GM19193 (cell line): ENCODE data around the gene COL23A1.

Source experiments
- POLR2A ChIP-seq: IDR thresholded peaks from 4 replicates; pipeline ENCODE4 v1.6.1; 2011; ENCODE audit not compliant: insufficient read depth, insufficient read length; ENCODE audit errors: extremely low read depth

Gene COL23A1

GRCh38 chr5:178304761-178305645 lies 285.2 kb downstream of the COL23A1 start:
- no peak for TF ChIP-seq POLR2A

GRCh38 chr5:178304016-178304415 lies 286.2 kb downstream of the COL23A1 start:
- no peak for TF ChIP-seq POLR2A

- TF ChIP-seq POLR2A = no peak
These were observed 288.6 kb downstream of the COL23A1 start for GRCh38 chr5:178301641-178302040.

GRCh38 chr5:178298283-178298807 lies 291.8 kb downstream of the COL23A1 start:
- no peak for TF ChIP-seq POLR2A

GRCh38 chr5:178297751-178298150 lies 292.4 kb downstream of the COL23A1 start:
- TF ChIP-seq POLR2A = no peak

- no peak for TF ChIP-seq POLR2A
These were observed 294.1 kb downstream of the COL23A1 start for GRCh38 chr5:178296066-178296465.

- no peak for TF ChIP-seq POLR2A
These were observed 294.6 kb downstream of the COL23A1 start for GRCh38 chr5:178295589-178295988.

- no peak for TF ChIP-seq POLR2A
These were observed 296.4 kb downstream of the COL23A1 start for GRCh38 chr5:178293815-178294214.

GRCh38 chr5:178293400-178293799 lies 296.8 kb downstream of the COL23A1 start:
- no peak for TF ChIP-seq POLR2A

GRCh38 chr5:178292826-178293205 lies 297.4 kb downstream of the COL23A1 start:
- no peak for TF ChIP-seq POLR2A

- TF ChIP-seq POLR2A = no peak
These were observed 298.0 kb downstream of the COL23A1 start for GRCh38 chr5:178291969-178292825.

- no peak for TF ChIP-seq POLR2A
These were observed 299.0 kb downstream of the COL23A1 start for GRCh38 chr5:178291161-178291561.

- no peak for TF ChIP-seq POLR2A
These were observed 299.8 kb downstream of the COL23A1 start for GRCh38 chr5:178290376-178290775.

- no peak for TF ChIP-seq POLR2A
These were observed 300.8 kb downstream of the COL23A1 start for GRCh38 chr5:178289438-178289837.
